Measurements from ENCODE around the gene TUBAL3.

DNA sequence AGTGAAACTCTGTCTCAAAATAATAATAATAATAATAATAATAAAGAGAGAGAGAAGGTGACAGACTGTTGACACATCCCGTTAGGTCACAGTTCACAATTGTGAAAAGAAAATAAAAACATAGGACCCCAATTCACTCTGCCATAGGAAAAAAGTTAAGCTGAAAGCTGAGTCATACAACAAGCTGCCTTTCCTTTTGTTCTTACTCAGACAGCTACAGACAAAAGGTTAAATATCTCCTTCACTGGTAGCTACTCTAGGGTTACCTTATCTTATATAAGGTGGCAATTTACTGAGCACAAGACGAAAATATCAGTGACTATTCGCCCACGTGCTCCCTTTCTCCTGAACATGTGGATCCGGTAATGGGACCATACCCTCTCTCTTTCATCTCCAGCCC lies 17.5 kb downstream of the TUBAL3 start:
- TF ChIP-seq, protein P1, sequence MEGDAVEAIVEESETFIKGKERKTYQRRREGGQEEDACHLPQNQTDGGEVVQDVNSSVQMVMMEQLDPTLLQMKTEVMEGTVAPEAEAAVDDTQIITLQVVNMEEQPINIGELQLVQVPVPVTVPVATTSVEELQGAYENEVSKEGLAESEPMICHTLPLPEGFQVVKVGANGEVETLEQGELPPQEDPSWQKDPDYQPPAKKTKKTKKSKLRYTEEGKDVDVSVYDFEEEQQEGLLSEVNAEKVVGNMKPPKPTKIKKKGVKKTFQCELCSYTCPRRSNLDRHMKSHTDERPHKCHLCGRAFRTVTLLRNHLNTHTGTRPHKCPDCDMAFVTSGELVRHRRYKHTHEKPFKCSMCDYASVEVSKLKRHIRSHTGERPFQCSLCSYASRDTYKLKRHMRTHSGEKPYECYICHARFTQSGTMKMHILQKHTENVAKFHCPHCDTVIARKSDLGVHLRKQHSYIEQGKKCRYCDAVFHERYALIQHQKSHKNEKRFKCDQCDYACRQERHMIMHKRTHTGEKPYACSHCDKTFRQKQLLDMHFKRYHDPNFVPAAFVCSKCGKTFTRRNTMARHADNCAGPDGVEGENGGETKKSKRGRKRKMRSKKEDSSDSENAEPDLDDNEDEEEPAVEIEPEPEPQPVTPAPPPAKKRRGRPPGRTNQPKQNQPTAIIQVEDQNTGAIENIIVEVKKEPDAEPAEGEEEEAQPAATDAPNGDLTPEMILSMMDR (IDR thresholded peaks at IDR 0.05), result no peak
- TF ChIP-seq POLR2A (IDR thresholded peaks at IDR 0.05), result no peak
- no peak for TF ChIP-seq POLR2AphosphoS5 (IDR thresholded peaks at IDR 0.05)
- no peak for TF ChIP-seq EP300 (IDR thresholded peaks at IDR 0.05)

All from suprapubic skin (tissue), 4 donors.